ENCODE results near the gene RFX3. TPM values are rescaled to one million over a fixed set of nuclear protein-coding genes. Genes with fewer than 3 reads are reported as not detected.

The RFX3 gene
- total RNA-seq, 4 donors from 2014 or later, result 0.91 to 6.5 (median 3.3) TPM

DNA sequence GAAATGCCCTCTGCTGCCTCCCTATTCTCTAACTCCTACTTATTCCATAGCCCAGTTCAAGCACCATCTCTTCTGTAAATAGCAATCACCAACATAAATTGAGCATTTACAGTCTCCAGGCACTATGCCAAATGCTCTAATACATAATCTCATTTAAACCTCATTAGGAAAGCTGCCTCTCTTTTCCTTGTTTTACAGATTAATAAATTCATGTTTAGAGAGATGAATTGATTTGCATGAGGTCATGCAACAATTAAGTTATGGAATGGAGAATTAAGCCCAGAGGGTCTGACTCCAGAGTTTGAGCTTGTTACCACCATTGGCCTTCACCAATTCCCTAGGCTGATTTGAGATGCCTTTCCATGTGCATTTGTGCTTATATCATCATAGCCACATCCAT, 23.4 kb upstream of the RFX3 start:
- H3K4me3 ChIP-seq, result no peak overlapping the region
- H3K9me3 ChIP-seq, result no peaks in the 10 kb centered on the region
- no peaks in the 10 kb centered on the region for H3K27me3 ChIP-seq
- intact Hi-C loops (cut with DNase I), result no loop called here
- TF ChIP-seq, protein P1, sequence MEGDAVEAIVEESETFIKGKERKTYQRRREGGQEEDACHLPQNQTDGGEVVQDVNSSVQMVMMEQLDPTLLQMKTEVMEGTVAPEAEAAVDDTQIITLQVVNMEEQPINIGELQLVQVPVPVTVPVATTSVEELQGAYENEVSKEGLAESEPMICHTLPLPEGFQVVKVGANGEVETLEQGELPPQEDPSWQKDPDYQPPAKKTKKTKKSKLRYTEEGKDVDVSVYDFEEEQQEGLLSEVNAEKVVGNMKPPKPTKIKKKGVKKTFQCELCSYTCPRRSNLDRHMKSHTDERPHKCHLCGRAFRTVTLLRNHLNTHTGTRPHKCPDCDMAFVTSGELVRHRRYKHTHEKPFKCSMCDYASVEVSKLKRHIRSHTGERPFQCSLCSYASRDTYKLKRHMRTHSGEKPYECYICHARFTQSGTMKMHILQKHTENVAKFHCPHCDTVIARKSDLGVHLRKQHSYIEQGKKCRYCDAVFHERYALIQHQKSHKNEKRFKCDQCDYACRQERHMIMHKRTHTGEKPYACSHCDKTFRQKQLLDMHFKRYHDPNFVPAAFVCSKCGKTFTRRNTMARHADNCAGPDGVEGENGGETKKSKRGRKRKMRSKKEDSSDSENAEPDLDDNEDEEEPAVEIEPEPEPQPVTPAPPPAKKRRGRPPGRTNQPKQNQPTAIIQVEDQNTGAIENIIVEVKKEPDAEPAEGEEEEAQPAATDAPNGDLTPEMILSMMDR (IDR thresholded peaks at IDR 0.05), result no peak
- TF ChIP-seq POLR2A (IDR thresholded peaks at IDR 0.05), result no peak
- no peak overlapping the region for H3K27ac ChIP-seq
- H3K36me3 ChIP-seq, result no peaks in the 10 kb centered on the region
- H3K4me1 ChIP-seq, result no peaks in the 10 kb centered on the region
- DNase-seq, result no peak

GRCh38 chr9:3548648-3549047, 22.8 kb upstream of the RFX3 start:
- TF ChIP-seq, protein P1 (IDR thresholded peaks at IDR 0.05), result no peak
- no peak for TF ChIP-seq POLR2A (IDR thresholded peaks at IDR 0.05)
- intact Hi-C loops (cut with DNase I), result no loop called here
- no peaks in the 10 kb centered on the region for H3K9me3 ChIP-seq
- H3K27me3 ChIP-seq, result no peaks in the 10 kb centered on the region
- H3K4me1 ChIP-seq, result no peaks in the 10 kb centered on the region
- H3K36me3 ChIP-seq, result no peaks in the 10 kb centered on the region
- 80 to 100% methylated on average over 1 of the region's 1 CpG for WGBS, 2 donors
- H3K4me3 ChIP-seq, result no peak overlapping the region
- DNase-seq, result no peak
- H3K27ac ChIP-seq, result no peak overlapping the region

DNA sequence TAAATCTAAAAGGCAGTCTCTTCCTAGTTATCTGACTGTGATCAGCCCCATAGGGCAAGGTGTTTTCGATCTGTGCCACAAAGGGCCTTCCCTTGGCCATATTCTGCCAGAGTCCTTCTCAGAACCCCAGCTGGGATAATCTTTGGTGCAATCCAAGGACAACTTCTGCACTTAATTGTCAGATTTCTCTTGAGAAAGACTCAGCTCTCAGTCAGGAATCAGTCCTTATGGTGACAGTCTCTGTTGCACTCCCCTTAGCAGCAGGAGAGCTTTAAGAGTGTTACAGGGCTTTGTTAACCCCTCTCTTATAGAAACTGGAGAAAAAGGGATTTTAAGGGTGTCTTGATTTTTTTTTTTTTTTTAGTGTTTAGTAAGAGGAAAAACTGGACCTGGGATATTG, 15.4 kb upstream of the RFX3 start:
- Histone ChIP-seq H3K27ac (no peak overlapping the region), H3K27me3 (no peaks in the 10 kb centered on the region), H3K9me3 (no peaks in the 10 kb centered on the region), H3K4me1 (no peaks in the 10 kb centered on the region), H3K4me3 (no peak overlapping the region), H3K36me3 (no peaks in the 10 kb centered on the region)
- WGBS, 2 donors, result 88 to 100% methylated on average over 1 of the region's 1 CpG
- TF ChIP-seq POLR2A (IDR thresholded peaks at IDR 0.05), result no peak
- TF ChIP-seq, protein P1 (IDR thresholded peaks at IDR 0.05), result no peak
- intact Hi-C loops (cut with DNase I), result no loop called here
- DNase-seq, result no peak

GRCh38 chr9:3534614-3535404, 9.0 kb upstream of the RFX3 start:
- H3K9me3 ChIP-seq, result no peaks in the 10 kb centered on the region
- no peaks in the 10 kb centered on the region for H3K27me3 ChIP-seq
- no peaks in the 10 kb centered on the region for H3K4me1 ChIP-seq
- H3K27ac ChIP-seq, result no peak overlapping the region
- no peak overlapping the region for H3K4me3 ChIP-seq
- WGBS, 2 donors, result 91 to 96% methylated on average over 6 of the region's 6 CpGs
- intact Hi-C loops (cut with DNase I), result no loop called here
- no peak for DNase-seq
- H3K36me3 ChIP-seq, result peaks cover 0 to 8% (median 0%) of the 10 kb centered on the region in 3 donors
- TF ChIP-seq, protein P1 (IDR thresholded peaks at IDR 0.05), result no peak
- no peak for TF ChIP-seq POLR2A (IDR thresholded peaks at IDR 0.05)

DNA sequence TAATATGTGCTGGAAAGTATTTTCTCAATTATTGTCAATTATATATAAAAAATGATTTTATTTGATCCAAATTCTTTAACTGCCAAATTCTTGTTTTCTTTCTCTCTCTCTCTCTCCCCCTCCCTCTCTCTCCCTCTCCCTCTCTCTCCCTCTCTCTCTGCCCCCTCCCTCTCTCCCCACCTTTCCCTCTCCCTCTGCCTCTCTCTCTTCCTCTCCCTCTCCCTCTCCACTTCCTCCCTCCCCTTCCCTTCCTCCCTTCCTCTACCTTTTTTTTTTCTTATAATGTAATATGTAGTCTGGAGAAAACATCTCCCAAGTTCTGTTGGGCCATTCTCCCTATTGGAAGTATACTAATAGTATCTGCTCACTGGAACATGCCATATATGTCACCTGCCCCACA, 6.4 kb upstream of the RFX3 start:
- intact Hi-C loops (cut with DNase I), result no loop called here
- no peak for TF ChIP-seq POLR2A (IDR thresholded peaks at IDR 0.05)
- TF ChIP-seq, protein P1 (IDR thresholded peaks at IDR 0.05), result no peak
- DNase-seq, result no peak
- H3K27ac ChIP-seq, result no peak overlapping the region
- no peaks in the 10 kb centered on the region for H3K9me3 ChIP-seq
- H3K4me3 ChIP-seq, result no peak overlapping the region
- peaks cover 7 to 23% (median 16%) of the 10 kb centered on the region in 3 donors for H3K4me1 ChIP-seq
- H3K36me3 ChIP-seq, result peaks cover 0 to 8% (median 0%) of the 10 kb centered on the region in 3 donors
- H3K27me3 ChIP-seq, result no peaks in the 10 kb centered on the region

All from esophagus squamous epithelium (tissue), 5 donors.